ENCODE measurements around the gene AFAP1L2.

AFAP1L2 gene

GRCh38 chr10:114408112-114408967 is 4.0 kb upstream of the AFAP1L2 start:
- DNase-seq, result no peak

GRCh38 chr10:114406455-114406854 is 2.2 kb upstream of the AFAP1L2 start:
- DNase-seq, result no peak

- DNase-seq, result no peak
Observed at GRCh38 chr10:114405011-114405350, 679 bp upstream of the AFAP1L2 start.

- DNase-seq, result no peak
Observed at GRCh38 chr10:114403541-114404161, 651 bp downstream of the AFAP1L2 start.

GRCh38 chr10:114402871-114403540 is 1.3 kb downstream of the AFAP1L2 start:
- DNase-seq, result no peak

- DNase-seq, result no peak
Observed at GRCh38 chr10:114402233-114402632, 2.1 kb downstream of the AFAP1L2 start.

- no peak for DNase-seq
Observed at GRCh38 chr10:114401195-114401791, 3.0 kb downstream of the AFAP1L2 start.

- DNase-seq, result no peak
Observed at GRCh38 chr10:114400091-114400490, 4.2 kb downstream of the AFAP1L2 start.

GRCh38 chr10:114399576-114399975 is 4.7 kb downstream of the AFAP1L2 start:
- no peak for DNase-seq

- DNase-seq, result no peak
Observed at GRCh38 chr10:114398587-114399331, 5.5 kb downstream of the AFAP1L2 start.

GRCh38 chr10:114397651-114398145 is 6.6 kb downstream of the AFAP1L2 start:
- DNase-seq, result no peak

- DNase-seq, result no peak
Observed at GRCh38 chr10:114396464-114396863, 7.8 kb downstream of the AFAP1L2 start.

- DNase-seq, result no peak
Observed at GRCh38 chr10:114395366-114396022, 8.8 kb downstream of the AFAP1L2 start.

- DNase-seq, result no peak
Observed at GRCh38 chr10:114394531-114394930, 9.8 kb downstream of the AFAP1L2 start.

GRCh38 chr10:114393886-114394285 is 10.4 kb downstream of the AFAP1L2 start:
- no peak for DNase-seq

GRCh38 chr10:114393482-114393881 is 10.8 kb downstream of the AFAP1L2 start:
- no peak for DNase-seq

GRCh38 chr10:114392112-114392835 is 12.0 kb downstream of the AFAP1L2 start:
- no peak for DNase-seq

- DNase-seq, result no peak
Observed at GRCh38 chr10:114391599-114391998, 12.7 kb downstream of the AFAP1L2 start.

- no peak for DNase-seq
Observed at GRCh38 chr10:114389426-114389825, 14.9 kb downstream of the AFAP1L2 start.

GRCh38 chr10:114388275-114388674 is 16.0 kb downstream of the AFAP1L2 start:
- DNase-seq, result no peak

GRCh38 chr10:114387784-114388183 is 16.5 kb downstream of the AFAP1L2 start:
- DNase-seq, result no peak

All from suppressor macrophage treated with lipopolysaccharide for 4 hours (primary cell).